Measurements from ENCODE around the gene ERBB4. TPM values are rescaled to one million over a fixed set of nuclear protein-coding genes. Genes with fewer than 3 reads are reported as not detected.

Gene ERBB4
- polyA plus RNA-seq, 2 of the 4 experiments (the other 2 are of a cell fraction) = not detected

DNA sequence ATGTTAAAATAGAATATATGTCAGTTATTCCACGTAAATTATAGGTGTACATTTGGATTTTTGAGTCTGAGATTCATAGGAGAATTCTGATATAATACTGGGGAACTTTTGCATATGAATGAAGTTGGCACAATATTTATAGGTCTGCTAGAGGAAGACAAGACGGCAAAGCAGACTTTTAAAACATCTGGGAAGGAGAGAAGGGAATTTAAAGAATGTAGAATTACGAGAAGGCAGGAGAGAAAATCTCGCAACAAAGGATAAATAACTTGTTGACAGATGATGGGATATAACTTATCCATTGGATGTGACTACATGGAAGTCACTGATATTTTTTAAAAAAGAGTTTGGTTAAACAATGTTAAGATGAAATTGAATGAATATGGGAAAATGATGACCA is 615.6 kb downstream of the ERBB4 start:
- 19% methylated on average over 4 of the region's 4 CpGs for WGBS (ENCODE audit: missing lambda C conversion rate)

GRCh38 chr2:211903961-211904360 is 634.6 kb downstream of the ERBB4 start:
- FAIRE-seq = no peak
- DNase-seq (ENCODE audit: low read depth in 1 of 2, low spot score in 1 of 2) = no peak
- WGBS (ENCODE audit: missing lambda C conversion rate) = 69% methylated on average over 2 of the region's 2 CpGs
- TF ChIP-seq, protein P1, sequence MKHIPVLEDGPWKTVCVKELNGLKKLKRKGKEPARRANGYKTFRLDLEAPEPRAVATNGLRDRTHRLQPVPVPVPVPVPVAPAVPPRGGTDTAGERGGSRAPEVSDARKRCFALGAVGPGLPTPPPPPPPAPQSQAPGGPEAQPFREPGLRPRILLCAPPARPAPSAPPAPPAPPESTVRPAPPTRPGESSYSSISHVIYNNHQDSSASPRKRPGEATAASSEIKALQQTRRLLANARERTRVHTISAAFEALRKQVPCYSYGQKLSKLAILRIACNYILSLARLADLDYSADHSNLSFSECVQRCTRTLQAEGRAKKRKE (CRISPR knock-in tag; IDR thresholded peaks at IDR 0.05; ENCODE audit: low read depth) = no peak
- no peak for TF ChIP-seq RCOR1 (IDR thresholded peaks at IDR 0.05; ENCODE audit: low read depth, low read length)
- no peak for TF ChIP-seq JUNB (IDR thresholded peaks at IDR 0.05)
- TF ChIP-seq KDM1A (IDR thresholded peaks at IDR 0.05; ENCODE audit: low read depth) = no peak
- TF ChIP-seq EHMT2 (IDR thresholded peaks at IDR 0.05; ENCODE audit: low read depth) = no peak
- no peak for TF ChIP-seq HOXB5 (CRISPR knock-in tag; IDR thresholded peaks at IDR 0.05)
- TF ChIP-seq ZSCAN20 (CRISPR knock-in tag; IDR thresholded peaks at IDR 0.05) = no peak
- no peak for TF ChIP-seq MYC (IDR thresholded peaks at IDR 0.05; ENCODE audit: borderline replicate concordance, low read length)
- no peak for TF ChIP-seq HOXB13 (CRISPR knock-in tag; IDR thresholded peaks at IDR 0.05; ENCODE audit: low read depth)
- no peak for TF ChIP-seq MAZ (IDR thresholded peaks at IDR 0.05; ENCODE audit: borderline replicate concordance, low read depth, low read length)
- no peak for TF ChIP-seq JUN (IDR thresholded peaks at IDR 0.05)
- TF ChIP-seq RAD21 (conservative IDR thresholded peaks at IDR 0.05 in 1 of 2, IDR thresholded peaks at IDR 0.05 in 1 of 2) = no peak
- TF ChIP-seq RNF2 (IDR thresholded peaks at IDR 0.05; ENCODE audit: borderline replicate concordance, low read depth) = no peak
- no peak for TF ChIP-seq HOXA7 (CRISPR knock-in tag; IDR thresholded peaks at IDR 0.05)
- TF ChIP-seq EHF (CRISPR knock-in tag; IDR thresholded peaks at IDR 0.05) = no peak
- TF ChIP-seq CHD2 (IDR thresholded peaks at IDR 0.05; ENCODE audit: low read length, partially characterized antibody) = no peak
- no peak for TF ChIP-seq EP300 (IDR thresholded peaks at IDR 0.05)
- Histone ChIP-seq H3K4me2 (no peak overlapping the region), H3K4me1 (no peaks in the 10 kb centered on the region), H3K9me3 (no peaks in the 10 kb centered on the region), H3K4me3 (no peak overlapping the region), H3K27ac (no peak overlapping the region)
- POLR2A ChIA-PET = no interaction called here
- no peak for ATAC-seq
- CTCF ChIA-PET = no interaction called here

More for the DNA sequence above, 615.6 kb downstream of the ERBB4 start:
- ChIA-PET CTCF (no interaction called here), POLR2A (no interaction called here)
- Histone ChIP-seq H3K4me2 (no peak overlapping the region), H3K4me3 (no peak overlapping the region), H3K9me3 (no peaks in the 10 kb centered on the region), H3K27ac (no peak overlapping the region), H3K4me1 (no peaks in the 10 kb centered on the region)
- TF ChIP-seq HOXA7 (CRISPR knock-in tag; IDR thresholded peaks at IDR 0.05) (no peak), EHF (CRISPR knock-in tag; IDR thresholded peaks at IDR 0.05) (no peak), CHD4 (IDR thresholded peaks at IDR 0.05; ENCODE audit: borderline replicate concordance) (no peak), MYC (IDR thresholded peaks at IDR 0.05; ENCODE audit: borderline replicate concordance, low read length) (no peak)
- FAIRE-seq (no peak), ATAC-seq (no peak), DNase-seq (ENCODE audit: low read depth in 1 of 2, low spot score in 1 of 2) (no peak)

DNA sequence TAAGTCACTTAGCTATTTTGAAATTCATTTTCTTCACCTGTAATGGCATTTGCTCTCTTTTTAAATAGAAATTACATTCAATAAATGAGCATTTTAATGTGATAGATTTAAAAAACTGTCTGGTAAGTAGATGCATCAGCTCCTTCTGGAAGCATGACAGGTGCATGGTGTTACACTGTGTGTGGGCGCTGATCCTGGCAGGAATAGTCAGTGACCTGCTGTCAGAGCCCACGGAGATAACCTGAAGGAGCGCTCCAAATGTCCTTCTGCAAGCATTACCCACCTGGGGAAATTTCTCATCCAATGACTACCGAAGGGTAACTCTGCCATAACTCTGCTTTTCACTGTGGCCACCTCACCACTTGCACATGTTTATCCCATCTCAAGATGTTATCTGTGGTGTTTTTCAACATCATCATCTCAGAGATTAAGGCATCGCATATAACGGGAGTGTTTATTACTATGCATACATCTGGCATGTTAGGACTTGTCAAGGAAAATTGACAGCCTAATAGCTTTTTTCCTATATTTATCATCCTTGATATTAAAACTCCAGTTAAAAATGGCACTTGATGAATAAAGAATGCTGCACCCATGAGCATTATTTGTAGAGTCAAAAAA is 637.3 kb downstream of the ERBB4 start:
- ChIA-PET CTCF (no interaction called here), POLR2A (no interaction called here)
- 47% methylated on average over 6 of the region's 6 CpGs for whole genome bisulfite sequencing (ENCODE audit: missing lambda C conversion rate)
- Histone ChIP-seq H3K4me3 (no peak overlapping the region), H3K4me2 (no peak overlapping the region), H3K27ac (no peak overlapping the region), H3K9me3 (no peaks in the 10 kb centered on the region), H3K4me1 (no peaks in the 10 kb centered on the region)
- FAIRE-seq (no peak), DNase-seq (ENCODE audit: low read depth in 1 of 2, low spot score in 1 of 2) (no peak), ATAC-seq (no peak)
- TF ChIP-seq BHLHE40 (IDR thresholded peaks at IDR 0.05; ENCODE audit: low read depth, low read length) (no peak), EHF (CRISPR knock-in tag; IDR thresholded peaks at IDR 0.05) (no peak), CHD4 (IDR thresholded peaks at IDR 0.05; ENCODE audit: borderline replicate concordance) (no peak), TFCP2L1 (CRISPR knock-in tag; IDR thresholded peaks at IDR 0.05) (no peak), POLR2AphosphoS2 (conservative IDR thresholded peaks at IDR 0.05; ENCODE audit: low read length) (no peak), E2F6 (IDR thresholded peaks at IDR 0.05; ENCODE audit: borderline replicate concordance, low read depth) (no peak), TP53 (CRISPR knock-in tag; IDR thresholded peaks at IDR 0.05) (no peak), PHF8 (IDR thresholded peaks at IDR 0.05; ENCODE audit: borderline replicate concordance, low read depth) (no peak), RAD21 (conservative IDR thresholded peaks at IDR 0.05 in 1 of 2, IDR thresholded peaks at IDR 0.05 in 1 of 2) (no peak), HES2 (IDR thresholded peaks at IDR 0.05) (no peak)
